Epithelial cell of prostate (primary cell): ENCODE results near the gene SLC25A11.
"Not testable (repeated sequence)": the region's sequence is repeated elsewhere in the genome, so short reads cannot be mapped to it uniquely, and the experiment has no call there.

Experiments used
- DNase-seq: peaks from one replicate; pipeline ENCODE4 v3.0.0-alpha.2; 2011; ENCODE audit warnings: low read depth, low spot score
- H3K27ac ChIP-seq: fragments of 450-650 bp; 2 replicates; pipeline ENCODE4 v1.5.1; 2017; ENCODE audit warnings: mild to moderate bottlenecking

Gene SLC25A11

DNA sequence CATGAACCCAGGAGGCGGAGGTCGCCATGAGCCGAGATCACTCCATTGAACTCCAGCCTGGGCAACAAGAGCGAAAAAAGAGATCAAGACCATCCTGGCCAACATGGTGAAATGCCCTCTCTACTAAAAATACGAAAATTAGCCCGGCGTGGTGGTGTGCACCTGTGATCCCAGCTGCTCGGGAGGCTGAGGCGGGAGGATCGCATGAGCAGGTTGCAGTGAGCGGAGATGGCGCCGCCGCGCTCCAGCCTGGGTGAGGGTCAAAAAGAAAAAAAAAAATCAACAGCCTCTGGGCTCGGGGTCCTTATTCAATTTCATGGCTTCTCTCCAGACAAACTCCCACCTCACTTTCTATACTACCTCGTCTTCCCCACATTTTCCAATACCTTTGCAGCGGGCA is 11.0 kb downstream of the SLC25A11 start:
- no peak for DNase-seq
- H3K27ac ChIP-seq = no peak overlapping the region

DNA sequence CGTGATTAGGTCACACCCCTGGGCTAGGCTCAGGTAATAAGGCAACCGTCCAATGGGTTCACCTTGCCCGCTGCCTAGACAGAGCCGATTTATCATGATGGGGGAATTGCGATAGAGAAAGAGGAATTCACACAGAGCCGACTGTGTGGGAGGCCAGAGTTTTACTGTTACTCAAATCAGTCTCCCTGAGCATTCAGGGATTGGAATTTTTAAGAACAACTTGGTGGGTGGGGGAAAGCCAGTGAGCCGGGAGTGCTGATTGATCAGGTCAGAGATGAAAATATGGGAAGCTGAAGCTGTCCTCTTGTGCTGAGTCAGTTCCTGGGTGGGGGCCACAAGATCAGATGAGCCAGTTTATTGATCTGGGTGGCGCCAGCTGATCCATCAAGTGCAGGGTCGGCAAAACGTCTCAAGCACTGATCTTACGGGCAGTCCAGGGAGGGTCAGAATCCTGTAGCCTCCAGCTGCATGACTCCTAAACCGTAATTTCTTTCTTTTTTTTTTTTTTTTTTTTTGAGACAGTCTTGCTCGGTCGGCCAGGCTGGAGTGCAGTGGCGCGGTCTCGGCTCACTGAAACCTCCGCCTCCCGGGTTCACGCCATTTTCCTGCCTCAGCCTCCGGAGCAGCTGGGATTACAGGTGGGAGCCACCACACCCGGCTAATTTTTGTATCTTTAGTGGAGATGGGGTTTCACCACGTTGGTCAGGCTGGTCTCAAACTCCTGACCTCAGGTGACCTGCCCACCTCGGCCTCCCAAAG is 13.1 kb downstream of the SLC25A11 start:
- DNase-seq = not testable (repeated sequence)

DNA sequence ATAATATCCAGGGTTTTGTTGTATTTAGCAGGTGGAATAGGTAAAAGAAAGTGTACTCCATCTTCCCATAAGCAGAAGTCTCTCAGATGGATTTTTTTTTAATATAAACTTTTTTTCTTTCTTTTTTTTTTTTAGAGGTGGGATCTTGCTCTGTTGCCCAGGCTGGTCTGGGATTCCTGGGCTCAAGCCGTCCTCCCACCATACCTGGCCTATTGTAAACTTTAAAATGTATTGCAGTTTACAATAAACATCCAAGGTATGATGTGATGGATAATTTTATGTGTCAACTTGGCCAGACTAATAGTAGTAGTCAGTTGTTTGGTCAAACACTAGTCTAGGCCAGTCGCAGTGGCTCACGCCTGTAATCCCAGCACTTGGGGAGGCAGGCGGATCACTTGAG is 18.5 kb downstream of the SLC25A11 start:
- no peak overlapping the region for H3K27ac ChIP-seq
- DNase-seq = no peak

More for the DNA sequence above, 13.1 kb downstream of the SLC25A11 start:
- H3K27ac ChIP-seq = not testable (repeated sequence)

DNA sequence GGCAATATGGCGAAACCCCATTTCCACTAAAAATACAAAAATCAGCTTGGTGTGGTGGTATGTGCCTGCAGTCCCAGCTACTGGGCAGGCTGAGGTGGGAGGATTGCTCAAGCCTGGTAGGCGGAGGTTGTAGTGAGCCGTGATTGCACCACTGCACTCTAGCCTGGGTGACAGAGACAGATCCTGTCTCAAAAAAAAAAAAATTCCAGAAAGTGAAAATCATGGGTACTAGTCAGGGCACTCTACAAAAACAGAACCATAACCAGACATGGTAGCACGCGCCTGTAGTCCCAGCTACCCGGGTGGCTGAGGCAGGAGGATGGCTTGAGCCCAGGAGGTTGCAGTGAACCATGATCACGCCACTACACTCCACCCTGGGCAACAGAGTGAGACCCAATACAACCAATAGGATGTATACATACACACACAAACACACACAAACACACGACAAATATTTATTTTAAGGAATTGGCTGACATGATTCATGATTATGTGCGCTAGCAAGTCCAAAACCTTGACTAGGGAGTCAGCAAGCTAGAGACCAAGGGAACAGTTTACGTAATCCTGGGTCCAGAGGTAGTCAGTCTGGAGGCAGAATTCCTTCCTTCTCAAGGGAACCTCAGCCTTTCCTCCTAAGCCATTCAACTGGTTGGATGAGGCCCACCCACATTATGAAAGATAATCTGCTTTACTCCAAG is 19.3 kb downstream of the SLC25A11 start:
- H3K27ac ChIP-seq = peak overlapping the region; percentile 22
- DNase-seq = no peak

DNA sequence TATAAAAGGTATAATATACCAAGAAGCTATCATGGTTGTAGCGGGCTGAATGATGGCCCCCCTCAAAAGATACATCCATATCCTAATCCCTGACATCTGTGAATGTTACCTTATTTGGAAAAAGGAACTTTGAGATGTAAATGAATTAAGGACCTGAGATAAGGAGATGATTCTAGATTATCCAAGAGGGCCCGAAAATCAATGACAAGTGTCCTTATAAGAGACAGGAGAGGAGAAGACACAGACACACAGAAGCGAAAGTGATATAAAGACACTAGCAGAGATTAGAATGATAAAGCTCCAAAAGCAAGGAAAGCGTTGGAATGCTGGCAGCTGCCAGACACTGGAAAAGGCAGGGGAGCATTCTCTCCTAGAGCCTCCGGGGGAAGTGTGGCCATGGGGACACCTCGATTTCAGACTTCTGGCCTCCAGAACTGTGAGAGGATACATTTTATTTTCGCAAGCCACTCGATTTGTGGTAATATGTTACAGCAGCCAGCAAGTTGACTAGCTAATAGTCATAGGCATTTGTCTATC is 20.3 kb downstream of the SLC25A11 start:
- DNase-seq = no peak
- no peak overlapping the region for H3K27ac ChIP-seq

DNA sequence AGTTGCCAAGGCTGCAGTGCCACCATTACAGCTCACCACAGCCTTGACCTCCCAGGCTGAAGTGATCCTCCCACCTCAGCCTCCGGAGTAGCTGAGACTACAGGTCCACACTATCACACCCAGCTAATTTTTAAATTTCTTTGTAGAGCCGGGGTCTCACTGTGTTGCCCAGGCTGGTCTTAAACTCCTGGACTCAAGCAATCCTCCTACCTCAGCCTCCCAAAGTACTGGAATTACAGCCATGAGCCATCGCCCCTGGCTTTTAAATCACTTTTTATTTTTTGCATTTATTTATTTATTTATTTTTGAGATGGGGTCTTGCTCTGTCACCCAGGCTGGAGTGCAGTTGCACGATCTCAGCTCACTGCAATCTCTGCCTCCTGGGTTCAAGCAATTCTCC is 25.3 kb downstream of the SLC25A11 start:
- not testable (repeated sequence) for DNase-seq, H3K27ac ChIP-seq

DNA sequence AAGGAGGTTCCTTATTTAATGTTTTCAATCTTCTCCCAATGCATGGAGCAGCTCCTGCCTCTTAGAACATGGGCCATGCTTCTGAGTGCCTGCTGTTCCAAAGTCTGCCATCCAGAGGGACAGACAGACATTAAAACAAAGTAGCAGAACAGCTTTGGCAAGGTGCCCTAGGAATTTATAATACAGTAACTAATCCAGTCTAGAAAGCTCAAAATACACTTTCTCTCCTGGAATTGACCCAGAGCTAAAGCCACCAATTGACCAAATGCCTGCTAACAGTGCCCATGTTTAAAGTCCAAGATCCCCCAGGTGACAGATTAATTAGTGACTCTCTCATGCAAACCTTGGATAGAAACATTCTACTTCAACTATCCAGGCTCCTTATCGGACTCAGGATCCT is 25.9 kb downstream of the SLC25A11 start:
- no peak for DNase-seq
- H3K27ac ChIP-seq = no peak overlapping the region

DNA sequence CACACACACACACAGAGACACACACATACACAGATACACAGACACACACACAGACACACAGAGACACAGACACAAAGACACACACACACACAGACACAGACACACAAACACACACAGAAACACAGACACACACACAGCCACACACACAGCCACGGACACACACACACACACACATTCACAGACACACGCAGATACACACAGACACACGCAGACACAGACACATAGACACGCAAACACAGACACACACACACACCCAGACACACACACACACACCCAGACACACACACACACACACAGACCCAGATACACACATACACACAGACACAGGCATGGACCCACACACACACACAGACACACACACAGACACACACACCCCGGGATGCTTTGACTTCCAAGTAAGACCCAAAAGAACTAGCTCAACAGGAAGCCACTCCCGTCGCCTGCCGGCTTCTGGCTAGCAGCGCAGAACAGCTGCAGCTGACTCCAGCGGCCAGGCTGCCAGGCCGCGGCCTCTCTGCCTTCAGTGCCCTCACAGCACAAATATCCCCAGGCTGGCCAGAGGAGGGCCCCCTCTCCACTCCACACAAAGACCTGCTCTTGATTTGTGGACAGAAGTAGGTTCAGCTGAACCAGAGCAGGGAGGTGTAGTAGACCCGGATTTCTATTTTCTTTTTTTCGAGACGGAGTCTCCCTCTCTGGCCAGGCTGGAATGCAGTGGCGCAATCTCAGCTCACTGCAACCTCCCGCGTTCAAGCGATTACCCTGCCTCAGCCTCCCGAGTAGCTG is 30.9 kb downstream of the SLC25A11 start:
- peak overlapping the region; percentile 99 for H3K27ac ChIP-seq
- DNase-seq = peak; percentile 84

DNA sequence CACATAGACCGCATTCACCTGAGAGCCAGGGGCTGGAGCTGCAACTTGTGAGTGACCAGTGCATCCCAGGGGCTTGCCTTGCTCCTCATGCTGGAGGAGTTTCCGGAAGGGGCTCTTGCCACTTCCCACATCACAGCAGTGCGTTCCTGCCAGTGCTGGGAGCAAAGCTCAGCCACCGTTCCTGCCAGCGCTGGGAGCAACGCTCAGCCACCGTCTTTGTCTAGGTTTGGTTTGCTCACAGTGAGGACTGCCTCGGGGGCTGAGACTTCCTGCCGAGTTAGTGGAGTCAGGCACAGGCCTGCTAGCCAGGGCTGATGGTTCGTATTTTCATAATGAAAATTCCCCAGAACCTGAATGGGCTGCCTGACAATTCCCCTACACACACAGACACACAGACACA is 31.5 kb downstream of the SLC25A11 start:
- peak; percentile 51 for DNase-seq
- peak overlapping the region; percentile 99 for H3K27ac ChIP-seq

DNA sequence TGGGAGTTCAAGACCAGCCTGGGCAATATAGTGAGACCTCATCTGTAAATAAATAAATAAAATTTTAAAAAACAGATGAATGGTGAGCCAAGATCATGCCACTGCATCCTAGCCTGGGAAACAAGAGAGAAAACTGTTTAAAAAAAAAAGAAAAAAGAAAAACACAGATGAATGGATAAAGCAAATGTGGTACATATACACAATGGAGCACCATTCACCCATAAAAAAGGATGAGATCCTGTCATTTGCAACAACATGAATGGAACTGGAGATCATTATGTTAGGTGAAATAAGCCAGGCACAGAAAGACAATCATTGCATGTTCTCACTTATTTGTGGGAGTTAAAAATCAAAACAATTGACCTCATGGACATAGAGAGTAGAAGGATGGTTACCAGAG is 33.2 kb downstream of the SLC25A11 start:
- not testable (repeated sequence) for DNase-seq, H3K27ac ChIP-seq

DNA sequence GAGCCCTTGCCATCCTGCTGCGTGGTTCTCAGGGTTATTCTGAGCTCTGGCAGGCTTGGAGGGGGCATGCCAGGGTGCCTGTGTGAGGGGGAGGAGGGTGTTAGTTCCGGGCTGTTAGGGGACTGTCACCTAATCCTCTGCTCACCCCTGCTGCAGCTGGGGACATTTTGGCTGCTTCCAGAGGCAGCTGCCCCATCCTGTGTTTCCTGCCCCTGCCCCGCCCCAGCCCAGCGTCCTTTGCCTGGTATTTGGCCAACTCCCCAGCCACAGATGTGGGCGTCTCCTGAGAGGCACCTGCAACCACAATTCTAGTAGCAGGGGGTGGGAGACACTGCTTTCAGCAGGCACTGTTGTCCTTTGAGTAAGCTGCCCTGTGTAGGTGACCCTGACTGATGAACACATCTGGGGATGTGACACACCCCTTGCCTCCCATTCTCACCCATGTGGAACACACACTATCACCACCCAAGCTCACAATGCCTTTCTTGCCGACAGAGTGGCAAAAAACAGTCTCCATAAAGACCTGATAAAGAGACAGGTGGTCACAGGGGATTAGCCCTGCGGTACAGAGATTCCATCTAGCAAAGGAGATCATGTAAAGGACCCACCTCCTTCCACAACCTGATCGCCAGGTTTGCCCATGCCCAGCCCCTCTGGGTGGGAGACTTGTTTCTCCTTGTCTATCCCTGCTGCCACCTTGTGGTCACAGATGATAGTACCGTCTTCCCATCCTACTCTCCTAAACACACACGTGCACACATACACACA is 36.6 kb downstream of the SLC25A11 start, which contains the start of gene CHRNE:
Gene CHRNE, minus strand, starts transcription at position 48 of the 768 bp plus-strand sequence. Its CDS starts 35 bp downstream, at position 13.
- peak; percentile 60 for DNase-seq
- H3K27ac ChIP-seq = peak within 1 kb of the TSS; percentile 35

DNA sequence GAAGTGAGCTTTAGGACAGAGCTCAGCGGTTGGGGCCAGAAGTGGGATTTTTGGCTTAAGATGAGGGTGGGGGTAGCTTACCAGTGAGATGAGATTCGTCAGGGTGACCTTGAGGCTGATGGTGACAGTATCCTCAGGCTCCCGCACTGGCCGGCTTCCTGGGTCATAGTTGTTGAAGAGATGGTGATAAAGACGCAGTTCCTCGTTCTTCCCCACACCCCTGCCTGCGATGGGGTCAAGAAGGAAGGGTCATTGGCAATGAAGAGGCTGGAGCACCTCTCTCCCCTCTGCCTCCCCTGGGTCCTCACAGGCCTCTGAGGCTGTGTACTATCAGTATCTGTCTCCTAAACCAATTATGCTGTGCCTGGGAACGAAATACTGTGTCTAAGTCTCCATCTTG is 37.3 kb downstream of the SLC25A11 start:
- DNase-seq = no peak
- H3K27ac ChIP-seq = peak overlapping the region; percentile 35

DNA sequence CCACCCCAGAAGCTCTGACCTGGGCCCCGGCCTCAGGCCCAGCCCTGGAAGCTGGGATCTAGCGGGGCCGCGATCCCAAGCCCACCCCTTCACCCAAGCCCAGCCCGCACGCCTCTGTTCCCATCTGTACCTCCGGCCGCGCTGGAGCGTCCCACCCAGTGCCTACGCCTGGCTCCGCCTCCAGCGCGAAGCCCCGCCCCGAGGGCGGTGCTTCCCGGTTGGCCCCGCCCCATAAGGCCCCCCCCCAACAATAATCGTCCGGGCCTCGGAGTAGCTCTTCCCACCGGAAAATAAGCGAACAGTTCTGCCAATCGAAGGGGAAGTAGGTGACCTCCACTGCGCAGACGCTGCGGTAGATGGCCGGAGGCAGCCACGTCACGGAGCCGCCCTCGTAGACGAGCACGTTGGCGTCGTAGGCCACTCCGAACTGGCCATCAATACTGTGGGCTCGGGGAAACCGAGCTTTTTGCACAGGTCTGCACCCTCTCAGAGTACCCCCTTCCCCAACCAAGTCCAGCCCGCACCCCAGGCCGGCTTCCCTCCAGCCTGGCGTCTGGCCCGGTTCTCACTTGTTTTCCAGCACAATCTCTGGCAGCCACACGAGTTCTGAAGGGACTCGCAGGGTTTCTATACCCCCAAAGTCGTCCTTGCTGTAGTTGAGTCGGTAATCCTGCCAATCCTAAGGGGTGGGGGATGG is 38.0 kb downstream of the SLC25A11 start:
- no peak overlapping the region for H3K27ac ChIP-seq
- DNase-seq = no peak

DNA sequence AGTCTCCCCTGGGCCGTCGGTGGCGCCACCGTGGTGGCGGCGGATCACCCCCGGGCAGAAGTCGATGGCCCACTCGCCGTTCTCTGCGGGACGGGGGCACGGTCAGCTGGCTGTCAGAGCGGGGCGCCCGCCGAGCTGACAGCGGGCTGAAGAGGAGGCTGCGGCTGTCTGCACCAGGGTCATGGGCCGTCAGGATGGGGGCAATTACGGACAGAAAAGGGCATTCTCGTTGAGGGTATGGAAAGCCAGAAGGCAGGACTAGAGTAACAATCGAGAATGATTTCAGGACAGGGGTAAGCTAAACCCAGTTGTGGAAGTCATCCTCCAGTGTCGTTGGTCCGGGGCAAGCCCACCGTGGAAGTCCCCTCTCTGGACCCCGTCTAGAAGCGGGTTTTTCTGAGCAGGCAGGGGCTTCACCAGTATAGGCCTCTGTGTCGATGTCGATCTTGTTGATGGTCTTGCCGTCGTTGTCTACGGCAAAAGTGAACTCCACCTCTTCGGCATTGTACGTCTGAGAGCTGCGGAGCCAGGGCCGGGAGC is 38.7 kb downstream of the SLC25A11 start:
- DNase-seq = no peak
- H3K27ac ChIP-seq = no peak overlapping the region

DNA sequence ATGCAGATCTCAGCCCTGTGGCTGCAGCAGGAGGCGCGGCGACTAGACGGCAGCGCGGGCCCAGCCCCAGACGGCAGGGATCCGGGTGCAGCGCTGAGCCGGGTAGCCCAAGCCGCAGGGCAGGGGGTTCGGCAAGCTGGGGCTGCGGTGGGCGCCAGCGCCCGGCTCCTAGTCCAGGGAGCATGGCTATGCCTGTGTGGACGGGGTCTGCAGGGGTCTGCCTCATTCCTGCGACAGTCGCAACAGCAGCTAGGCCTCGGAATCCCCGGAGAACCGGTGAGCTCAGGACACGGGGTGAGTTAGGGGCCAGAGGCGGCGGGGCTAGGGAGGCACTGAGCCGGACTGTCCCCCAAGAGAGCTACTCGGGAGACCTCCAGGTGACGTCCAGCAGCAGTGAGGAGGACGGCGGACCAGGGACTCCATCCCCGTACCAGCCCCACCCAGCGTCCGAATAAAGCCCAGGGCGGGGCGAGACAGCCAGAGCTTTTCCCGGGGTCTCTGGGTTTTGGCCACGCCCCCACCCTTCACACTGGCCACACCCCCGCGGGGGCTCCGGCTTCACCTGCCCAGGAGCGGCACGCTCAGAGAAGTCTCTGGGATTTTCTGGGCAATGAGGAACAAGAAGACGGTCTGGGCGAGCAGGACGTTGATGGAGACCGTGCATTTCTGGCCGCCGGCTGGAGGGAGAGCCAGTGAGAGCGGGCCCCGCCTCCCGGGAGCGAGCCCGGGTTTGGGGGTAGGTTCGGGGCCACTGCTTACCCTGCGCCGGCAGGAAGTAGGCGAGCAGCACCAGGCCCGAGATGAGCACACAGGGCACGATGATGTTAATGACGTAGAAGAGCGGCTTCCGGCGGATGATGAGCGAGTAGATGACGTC is 39.4 kb downstream of the SLC25A11 start:
- DNase-seq = no peak

DNA sequence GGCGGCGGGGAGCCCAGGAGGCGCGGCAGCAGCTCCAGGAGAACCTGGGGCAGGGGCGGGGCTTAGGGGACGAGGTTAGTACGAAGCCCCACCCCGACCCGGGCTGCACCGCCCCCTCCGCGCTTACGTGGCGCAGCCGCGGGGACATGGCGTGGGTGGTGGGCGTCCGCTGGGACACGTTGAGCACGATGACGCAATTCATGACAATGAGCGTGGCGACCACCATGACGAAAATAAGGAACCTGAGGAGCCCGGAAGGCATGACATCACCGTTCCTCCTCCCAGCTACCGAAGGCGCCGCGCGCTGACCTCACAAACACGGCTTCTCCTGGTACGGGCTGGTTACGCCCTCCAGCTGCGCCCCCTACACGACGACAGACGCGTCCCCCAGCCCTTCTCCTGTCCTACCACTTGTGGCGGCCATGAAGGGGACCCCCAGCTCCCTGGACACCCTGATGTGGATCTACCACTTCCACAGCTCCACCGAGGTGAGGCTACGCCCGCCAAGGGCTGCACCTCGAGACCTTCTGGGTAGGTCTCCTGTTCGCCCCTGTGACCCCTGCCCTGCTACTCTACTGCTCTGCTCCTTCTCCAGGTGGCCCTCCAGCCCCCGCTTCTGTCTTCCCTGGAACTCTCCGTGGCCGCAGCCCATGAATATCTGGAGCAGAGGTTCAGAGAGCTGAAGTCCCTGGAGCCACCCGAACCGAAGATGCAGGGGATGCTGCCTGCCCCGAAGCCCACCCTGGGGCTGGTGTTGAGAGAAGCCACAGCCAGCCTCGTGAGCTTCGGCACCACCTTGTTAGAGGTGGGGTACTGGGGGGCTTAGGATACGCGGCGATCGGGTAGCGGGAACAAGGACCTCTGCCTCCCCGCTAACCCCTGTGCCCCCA is 40.3 kb downstream of the SLC25A11 start, which contains the start of gene C17orf107:
Gene C17orf107, plus strand, starts transcription at position 196 of the 890 bp plus-strand sequence. Its CDS starts 227 bp downstream, at position 423.
- no peak within 1 kb of the TSS for H3K27ac ChIP-seq
- no peak for DNase-seq

More for the DNA sequence above, 39.4 kb downstream of the SLC25A11 start:
- H3K27ac ChIP-seq = no peak overlapping the region

DNA sequence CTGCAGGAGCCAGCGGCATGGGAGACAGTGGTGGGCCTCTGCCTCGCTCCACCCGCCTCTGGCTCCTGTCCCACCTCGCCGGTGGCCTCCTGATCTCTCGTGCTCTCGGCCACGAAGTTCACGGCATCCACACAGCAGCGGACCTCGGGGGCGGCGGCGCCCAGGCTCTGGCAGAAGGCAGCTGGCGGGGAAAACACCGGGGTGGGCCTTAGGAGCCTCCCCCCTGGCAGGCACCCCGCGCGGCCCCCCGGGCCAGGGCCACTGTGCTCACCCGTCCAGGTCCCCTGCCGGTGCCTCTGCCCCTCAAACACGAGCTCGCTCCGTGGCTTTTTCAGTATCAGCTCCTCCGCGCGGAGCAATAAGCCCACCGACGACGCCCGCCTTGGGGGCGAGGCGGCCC is 40.9 kb downstream of the SLC25A11 start:
- DNase-seq = no peak
- H3K27ac ChIP-seq = no peak overlapping the region
